AG09309 (cell line): ENCODE data around the gene DDX54.

ENCODE experiments used
- DNase-seq: peaks from one replicate; pipeline ENCODE4 v3.0.0-alpha.2; 2010; ENCODE audit warnings: low read depth
- H3K4me3 ChIP-seq: 2 replicates; pipeline ENCODE4 v1.5.1; 2011; ENCODE audit warnings: mild to moderate bottlenecking, low read depth, low read length, moderate library complexity; ENCODE audit not compliant: control insufficient read depth
- TF ChIP-seq, protein P1 (sequence below): IDR thresholded peaks from 2 replicates; pipeline ENCODE4 v1.5.1; 2011; ENCODE audit warnings: mild to moderate bottlenecking, low read depth, low read length, inconsistent platforms; ENCODE audit not compliant: insufficient read depth, control insufficient read depth; ENCODE audit errors: missing control alignments

Gene DDX54

DNA sequence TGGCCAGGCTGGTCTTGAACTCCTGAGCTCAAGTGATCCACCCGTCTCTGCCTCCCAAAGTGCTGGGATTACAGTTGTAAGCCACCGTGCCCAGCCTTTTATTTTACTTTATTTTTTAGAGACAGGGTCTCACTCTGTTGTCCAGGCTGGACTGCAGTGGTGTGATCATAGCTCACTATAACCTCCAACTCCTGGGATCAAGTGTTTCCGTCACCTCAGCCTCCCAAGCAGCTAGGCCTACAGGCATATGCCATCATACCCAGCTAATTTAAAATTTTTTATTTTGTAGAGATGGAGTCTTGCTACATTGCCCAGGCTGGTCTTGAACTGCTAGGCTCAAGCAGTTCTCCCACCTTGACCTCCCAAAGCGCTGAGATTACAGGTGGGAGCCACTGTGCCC, 39.7 kb upstream of the DDX54 start:
- no peak for DNase-seq
- TF ChIP-seq, protein P1, sequence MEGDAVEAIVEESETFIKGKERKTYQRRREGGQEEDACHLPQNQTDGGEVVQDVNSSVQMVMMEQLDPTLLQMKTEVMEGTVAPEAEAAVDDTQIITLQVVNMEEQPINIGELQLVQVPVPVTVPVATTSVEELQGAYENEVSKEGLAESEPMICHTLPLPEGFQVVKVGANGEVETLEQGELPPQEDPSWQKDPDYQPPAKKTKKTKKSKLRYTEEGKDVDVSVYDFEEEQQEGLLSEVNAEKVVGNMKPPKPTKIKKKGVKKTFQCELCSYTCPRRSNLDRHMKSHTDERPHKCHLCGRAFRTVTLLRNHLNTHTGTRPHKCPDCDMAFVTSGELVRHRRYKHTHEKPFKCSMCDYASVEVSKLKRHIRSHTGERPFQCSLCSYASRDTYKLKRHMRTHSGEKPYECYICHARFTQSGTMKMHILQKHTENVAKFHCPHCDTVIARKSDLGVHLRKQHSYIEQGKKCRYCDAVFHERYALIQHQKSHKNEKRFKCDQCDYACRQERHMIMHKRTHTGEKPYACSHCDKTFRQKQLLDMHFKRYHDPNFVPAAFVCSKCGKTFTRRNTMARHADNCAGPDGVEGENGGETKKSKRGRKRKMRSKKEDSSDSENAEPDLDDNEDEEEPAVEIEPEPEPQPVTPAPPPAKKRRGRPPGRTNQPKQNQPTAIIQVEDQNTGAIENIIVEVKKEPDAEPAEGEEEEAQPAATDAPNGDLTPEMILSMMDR = no peak
- H3K4me3 ChIP-seq = no peak overlapping the region

DNA sequence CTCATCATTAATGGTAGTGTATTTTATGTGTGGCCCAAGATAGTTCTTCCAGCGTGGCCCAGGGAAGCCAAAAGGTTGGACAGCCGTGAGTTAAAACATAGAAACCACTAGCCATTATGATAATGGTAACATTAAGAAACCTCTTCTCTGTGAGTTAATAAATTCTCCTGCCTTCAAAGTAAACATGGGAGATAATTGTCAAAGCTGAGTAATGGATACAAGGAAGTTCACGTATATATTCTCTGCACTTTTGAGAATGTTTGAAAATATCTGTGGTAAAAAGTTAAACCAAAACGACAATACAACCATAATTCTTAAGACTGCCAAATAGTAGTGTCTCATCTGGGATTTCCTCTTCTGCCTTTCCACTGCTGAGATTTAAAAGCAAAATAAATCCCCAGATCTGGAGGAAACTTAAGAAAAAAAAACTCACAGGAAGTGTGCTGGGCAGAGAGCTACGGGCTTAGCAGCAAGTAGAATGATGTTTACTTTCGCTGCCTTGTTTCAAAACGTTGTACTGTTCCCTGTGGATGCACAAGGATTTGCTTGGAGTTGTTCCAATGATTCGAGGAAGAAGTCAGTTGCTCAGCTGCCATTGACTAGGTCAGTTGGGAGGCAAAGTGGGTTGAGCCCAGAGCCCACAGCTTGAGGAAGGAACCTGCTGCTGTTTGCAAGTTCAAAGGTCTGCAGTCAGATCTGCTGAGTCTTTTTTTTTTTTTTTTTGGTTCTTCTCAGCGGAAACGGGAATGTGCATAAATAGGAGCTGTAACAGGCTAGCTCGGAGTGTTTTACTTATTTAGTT, 37.7 kb upstream of the DDX54 start:
- peak overlapping the region; percentile 72 for H3K4me3 ChIP-seq
- DNase-seq = peak; percentile 64
- TF ChIP-seq, protein P1 = no peak

DNA sequence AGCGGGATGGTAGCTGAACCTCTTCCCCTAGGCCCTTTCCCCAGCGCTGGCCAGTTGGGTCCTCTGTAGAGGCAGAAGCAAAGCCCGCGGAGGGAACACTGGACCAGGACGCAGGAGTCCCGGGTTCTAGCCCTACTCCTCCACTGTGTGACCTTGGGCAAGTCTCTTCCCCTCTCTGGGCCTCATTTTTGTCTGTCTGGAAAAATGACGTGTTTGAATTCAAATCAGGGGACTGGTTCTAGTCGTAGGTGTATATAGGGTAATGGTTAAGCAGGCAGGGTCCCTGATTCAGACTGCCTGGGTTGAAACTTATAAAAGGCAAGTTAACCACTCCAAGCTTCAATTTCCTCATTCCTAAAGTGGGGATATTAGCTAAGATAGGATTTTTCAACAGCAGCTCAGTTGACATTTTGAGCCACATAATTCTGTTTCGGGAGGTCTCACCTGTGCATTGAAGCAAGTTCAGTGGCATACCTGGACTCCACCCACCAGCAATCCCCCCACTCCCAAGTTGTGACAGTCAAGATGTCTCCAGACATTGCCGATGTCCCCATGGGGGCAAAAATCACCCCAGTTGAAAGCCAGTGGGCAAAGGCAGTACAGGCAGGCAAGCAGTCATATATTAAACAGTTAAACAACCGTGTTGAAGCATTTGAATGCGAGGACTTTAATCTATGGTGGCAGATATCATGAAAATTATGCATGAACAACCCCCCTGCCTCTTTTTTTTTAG, 36.9 kb upstream of the DDX54 start:
- DNase-seq = no peak
- TF ChIP-seq, protein P1 = no peak
- H3K4me3 ChIP-seq = peak overlapping the region; percentile 72

DNA sequence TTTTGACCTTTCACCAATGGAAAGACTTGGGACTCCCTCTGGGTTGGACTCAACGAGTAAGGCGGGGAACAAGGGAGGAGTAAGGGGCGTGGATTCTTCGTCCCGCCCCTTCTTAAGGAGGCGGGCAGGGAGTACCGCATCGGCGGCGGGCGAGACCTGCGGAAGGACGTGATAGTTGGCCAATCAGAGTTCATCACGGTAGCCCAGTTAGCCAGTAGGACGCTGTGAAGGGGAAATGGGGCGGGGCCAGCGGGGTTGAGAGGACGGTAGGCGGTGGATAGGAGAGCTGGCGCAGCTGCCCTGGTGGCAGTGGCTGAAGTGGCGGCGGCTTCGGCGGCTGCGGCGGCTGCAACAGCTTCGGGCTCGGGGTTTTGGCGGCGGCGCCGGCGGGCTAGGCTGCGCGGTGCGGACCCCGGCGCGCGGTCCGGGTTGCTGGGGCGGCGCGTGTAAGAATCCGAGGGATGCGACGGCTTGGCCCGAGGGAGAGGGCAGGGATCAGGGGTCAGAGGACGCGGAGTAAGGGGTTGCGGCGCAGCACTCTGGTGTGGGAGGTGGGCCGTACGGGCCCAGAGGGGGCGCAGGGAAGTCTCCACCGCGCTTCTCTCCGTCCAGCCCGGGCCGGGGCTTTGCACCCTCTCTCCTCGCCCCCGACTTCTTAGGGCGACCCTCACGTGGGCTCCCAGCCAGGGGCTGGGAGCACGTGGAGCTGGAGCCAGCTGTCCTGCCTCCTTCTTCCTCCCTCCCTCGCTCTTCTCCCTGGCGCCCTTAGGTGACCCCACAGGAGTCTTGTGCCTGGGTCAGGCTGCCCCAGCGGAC, 36.1 kb upstream of the DDX54 start, which contains the start of gene TPCN1:
TSS of gene TPCN1 (plus strand) at position 284 of the 816 bp plus-strand sequence. CDS start 5,389 bp downstream, outside the sequence.
- peak within 1 kb of the TSS; percentile 79 for H3K4me3 ChIP-seq
- DNase-seq = peak; percentile 100
- TF ChIP-seq, protein P1 = no peak

DNA sequence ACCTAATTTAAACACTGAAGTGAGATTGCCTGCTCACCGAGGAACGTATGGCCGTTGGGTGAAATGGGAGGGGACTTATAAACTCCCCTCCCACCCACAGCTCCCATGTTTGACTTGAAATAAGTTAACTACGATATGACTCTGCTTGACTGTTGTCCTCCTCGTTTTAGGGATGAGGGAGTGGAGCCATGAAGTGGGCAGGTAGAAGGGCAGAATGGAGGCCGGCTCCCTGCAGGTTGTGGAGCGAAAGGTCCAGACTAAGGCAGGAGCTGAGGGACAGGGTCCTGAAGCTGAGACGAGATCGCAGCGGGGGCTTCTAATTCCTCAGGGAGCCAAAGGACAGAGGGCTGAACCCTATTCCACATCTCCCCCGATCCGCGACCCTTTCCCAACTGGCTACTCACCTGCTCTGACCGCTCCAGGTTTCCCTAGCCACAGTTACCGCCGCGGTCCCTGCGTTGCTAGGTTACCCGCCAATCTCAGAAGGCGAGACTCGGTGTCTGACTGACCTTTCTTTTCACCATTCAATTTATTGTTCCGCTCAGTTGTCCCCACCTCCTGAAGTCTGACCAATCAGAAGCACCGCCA, 35.4 kb upstream of the DDX54 start:
- no peak for DNase-seq
- TF ChIP-seq, protein P1 = no peak
- peak overlapping the region; percentile 79 for H3K4me3 ChIP-seq

DNA sequence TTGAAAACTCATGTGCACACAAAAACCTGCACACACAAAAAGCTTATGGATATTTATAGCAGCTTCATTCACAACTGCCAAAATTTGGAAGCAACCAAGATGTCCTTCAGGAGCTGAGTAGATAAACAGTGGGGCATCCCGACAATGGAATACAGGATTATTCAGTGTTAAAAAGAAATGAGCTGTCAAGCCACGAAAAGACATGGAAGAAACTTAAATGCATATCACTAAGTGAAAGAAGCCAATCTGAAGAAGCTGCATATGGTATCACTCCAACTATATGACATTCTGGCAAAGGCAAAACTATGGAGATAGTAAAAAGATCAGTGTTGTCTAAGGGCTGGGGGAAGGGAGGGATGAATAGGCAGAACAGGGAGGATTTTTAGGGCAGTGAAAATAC, 30.7 kb upstream of the DDX54 start:
- DNase-seq = no peak
- TF ChIP-seq, protein P1 = no peak
- H3K4me3 ChIP-seq = no peak overlapping the region
